ENCODE data around the gene CLDND1. TPM values are rescaled to one million over a fixed set of nuclear protein-coding genes. Genes with fewer than 3 reads are reported as not detected.

Gene CLDND1
- total RNA-seq, 1 donor from 2014 or later, result 34.8 TPM

DNA sequence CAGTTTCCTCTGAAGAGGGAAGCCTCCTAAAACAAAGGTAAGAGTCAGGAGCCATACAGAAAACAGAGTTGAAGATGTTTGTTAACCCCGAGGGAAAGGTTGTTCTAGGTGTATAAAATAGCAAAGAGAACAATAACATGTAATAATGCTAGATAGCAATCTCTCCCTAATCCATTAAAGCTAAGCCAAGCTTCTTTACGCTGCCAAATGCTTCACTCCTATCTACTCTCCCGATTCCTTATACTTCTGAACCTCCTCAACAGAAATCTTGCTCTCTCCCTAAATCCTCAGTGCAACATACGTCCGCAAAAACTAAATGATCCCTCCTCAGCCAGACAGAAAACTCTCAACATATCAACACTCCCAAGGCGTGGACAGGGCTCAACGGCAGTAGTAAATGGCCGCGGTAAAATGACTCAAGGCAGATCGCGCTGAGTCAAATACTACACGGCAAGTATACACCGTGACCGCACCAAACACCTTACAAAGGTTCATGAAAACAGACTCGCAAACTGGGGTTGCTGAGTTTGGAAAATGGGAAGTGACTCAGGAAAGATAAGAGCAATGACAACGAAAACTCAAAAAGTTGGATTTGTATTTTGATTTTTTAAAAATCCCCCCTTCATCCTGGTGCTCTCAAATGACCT lies 682 bp downstream of the CLDND1 start:
- DNase-seq (ENCODE audit: low spot score) (peak; percentile 48), ATAC-seq (peak; percentile 49)

DNA sequence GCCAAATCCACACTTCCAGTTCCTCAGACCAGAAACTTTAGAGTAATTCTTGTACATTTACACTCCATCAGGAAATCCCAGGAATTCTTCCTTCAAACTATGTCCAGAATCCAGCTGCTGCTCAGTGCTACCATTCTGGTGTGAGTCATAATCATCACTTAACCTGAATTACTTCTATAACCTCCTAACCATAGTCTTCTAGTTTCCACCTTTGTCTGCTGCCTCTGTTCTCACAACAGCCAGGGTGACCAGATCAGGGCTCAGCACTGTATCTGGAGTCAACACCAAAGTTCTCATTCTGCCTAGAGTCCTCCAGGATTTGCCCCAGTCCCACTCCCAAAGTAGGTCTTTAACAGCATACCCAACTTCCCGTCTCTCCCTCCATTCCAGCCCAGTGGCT lies 3.4 kb downstream of the CLDND1 start:
- no peak for ATAC-seq
- no peak for DNase-seq (ENCODE audit: low spot score)

DNA sequence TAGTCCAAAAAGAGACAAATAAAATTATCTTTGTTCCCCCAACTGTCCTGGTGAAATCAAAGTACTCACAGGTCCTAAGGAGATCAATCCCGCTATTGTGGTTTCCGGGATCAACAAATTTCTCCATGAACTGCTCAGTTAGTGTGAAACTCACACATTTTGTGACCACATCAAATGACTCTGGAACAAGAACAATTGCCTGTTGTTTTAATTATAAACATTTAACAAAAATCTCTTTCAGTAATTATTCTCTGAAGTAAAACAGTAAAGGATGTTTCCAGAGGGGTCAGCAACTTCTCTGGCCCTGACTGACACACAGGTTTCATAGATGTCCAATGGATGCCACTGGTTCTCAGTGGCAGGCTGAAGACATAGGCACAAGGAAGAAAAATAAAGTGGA lies 3.9 kb downstream of the CLDND1 start:
- DNase-seq (ENCODE audit: low spot score), result no peak
- no peak for ATAC-seq

DNA sequence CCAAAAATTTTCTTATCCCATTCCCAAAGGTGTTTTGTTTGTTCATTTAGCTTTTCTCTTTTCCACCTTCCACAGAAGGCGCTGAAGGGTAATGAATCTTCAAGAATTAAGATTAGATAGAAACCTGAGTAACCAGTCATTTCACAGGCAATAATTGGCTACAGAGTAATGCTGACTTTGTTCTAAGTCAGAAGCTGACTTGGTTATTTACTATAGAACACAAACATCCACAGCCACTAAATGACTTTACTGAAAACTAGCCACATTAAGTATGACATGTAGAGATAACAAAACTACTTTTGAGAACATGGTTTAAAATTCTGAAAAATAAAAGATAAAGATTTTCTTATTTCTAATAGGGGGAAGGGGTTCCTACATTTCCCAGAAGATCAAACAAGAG lies 7.8 kb downstream of the CLDND1 start:
- DNase-seq (ENCODE audit: low spot score), result no peak
- no peak for ATAC-seq

DNA sequence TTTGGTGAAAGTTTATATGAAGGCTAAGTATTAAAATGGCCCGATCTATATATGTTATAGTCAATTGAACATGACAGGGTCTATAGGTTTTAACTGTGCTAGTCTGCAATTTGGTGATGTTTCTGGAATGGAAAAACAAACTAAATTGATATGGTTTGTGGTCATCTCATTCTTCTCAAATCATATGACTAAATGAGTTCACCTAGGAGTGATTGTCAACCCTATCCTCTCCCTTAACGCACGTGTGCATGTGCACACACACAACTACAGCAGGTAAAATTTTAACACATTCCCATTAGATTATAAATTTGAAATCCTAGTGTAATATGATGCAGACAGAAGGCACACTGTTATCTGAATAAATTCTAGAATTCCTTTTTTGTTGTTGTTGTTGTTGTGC lies 9.0 kb downstream of the CLDND1 start:
- ATAC-seq (no peak), DNase-seq (ENCODE audit: low spot score) (no peak)

DNA sequence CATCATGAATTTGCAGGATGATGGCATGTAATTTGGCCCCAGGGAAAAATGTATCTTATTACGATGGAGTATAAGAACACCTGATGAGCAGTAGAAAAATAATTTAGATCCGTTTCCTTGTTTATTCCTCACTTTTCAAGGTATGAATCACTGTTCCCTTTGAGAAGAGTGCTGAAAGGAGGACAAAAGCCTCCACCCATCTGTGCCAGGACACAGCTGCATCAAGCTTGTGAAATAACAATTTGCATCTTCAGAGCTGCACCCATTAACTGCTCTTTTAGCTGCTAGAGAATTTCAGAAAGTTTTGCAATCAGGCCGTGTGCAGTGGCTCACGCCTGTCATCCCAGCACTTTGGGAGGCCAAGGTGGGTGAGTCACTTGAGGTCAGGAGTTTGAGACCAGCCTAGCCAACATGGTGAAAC lies 9.6 kb downstream of the CLDND1 start:
- DNase-seq (ENCODE audit: low spot score) (no peak), ATAC-seq (no peak)

DNA sequence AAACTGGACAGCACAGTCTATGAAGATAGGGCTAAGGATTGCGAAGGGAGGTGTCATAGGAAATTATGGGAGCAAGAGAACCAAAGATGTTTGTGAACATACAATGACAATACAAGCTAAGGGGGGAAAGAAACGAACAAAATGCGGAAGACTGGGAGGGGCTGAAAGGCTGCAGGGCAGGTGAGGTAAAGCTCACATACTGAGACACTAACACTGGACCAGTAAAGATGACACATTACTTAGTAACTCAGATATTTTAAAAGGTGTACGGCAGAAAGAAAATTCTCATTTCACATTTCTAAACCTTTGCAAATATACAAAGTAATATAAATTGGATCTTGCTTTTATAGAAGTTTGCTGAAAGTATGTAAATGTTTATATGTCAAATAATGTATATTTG lies 10.1 kb downstream of the CLDND1 start:
- ATAC-seq (no peak), DNase-seq (ENCODE audit: low spot score) (no peak)

DNA sequence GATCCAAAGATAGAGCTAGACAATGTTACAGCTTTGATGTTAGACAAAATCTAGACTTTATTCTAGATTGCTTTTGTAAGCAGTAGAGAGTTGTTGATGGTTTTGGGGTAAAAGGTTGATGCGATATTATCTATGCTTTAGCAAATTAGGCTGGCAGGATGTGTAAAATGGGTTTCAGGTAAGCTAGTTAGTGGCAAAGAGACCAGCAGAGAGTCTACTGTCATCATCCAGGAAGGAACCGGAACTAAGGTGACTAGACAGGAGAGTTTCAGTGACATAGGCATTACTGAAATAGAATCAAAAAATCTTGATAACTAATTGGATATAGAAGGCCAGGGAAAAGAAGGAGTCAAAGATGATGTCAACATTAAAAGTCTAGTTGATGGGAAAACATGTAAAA lies 14.1 kb downstream of the CLDND1 start:
- ATAC-seq, result no peak
- no peak for DNase-seq (ENCODE audit: low spot score)

DNA sequence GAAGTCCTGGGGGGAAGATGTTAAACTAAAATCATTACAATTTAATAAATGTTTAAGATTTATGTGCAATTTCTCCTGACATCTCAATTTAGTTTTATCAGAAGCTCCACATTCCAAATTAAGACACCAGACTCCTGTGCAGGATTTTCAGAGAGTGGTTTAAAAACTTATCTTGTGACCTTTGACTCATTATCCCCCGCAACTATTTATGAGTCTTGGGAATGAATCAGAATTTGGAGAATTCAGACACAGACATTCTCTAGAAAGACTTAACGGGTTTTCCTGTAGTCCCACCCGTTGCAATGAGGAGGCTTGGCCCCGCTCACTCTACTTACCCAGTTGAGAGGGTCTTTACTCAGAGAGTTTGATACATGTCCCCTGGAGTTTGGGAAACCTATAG lies 18.2 kb downstream of the CLDND1 start:
- no peak for DNase-seq (ENCODE audit: low spot score)
- no peak for ATAC-seq

DNA sequence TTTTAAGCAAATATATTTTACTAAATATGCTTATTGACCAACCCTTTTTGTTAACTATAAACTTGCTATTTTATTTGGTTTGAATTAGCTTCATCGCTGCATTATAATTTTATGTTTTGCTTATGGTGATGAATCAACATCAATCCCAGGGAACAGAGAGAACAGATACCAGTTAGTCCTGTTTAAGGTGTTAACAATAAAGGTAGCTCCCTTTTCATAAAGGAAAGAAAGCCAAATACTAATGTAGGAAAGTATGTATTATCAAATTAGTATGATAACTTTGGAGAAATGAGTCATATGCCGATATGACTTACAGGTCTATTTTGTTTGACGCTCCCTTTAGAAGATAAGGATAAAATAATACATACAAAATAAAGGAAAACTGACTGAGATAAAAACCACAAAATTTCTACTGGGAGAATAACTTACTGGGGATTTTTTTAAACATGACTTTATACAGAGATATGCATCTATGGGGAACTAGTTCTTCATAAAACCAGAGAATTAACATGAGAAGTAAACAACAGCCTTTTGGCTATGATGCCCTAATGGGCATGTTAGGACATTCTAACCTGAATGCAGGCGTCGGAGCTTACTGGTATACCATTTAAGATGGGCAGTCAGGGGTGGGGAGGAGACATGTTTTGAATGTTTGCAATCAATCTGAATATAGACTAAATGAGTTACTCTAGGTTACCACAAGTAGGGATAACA lies 20.7 kb downstream of the CLDND1 start:
- DNase-seq (ENCODE audit: low spot score) (no peak), ATAC-seq (no peak)

DNA sequence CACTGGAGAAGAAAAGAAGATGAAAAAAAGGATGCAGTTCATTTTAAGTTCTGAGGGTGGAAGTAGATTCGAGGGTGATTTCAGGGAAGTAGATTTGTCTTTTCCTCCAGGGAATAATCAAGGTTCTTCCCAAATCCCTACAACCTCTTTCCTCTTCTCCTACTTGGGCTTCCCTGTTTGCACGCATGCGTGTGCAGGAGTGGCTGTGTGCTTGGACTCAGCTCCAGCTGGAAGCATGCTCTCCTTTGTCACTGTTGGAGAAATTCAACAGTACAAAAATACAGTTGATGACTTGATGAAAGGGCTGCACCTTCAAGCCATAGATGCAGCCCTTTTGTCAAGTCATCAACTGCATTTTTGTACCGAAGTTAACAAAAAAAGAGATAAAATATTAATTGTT lies 21.4 kb downstream of the CLDND1 start:
- DNase-seq (ENCODE audit: low spot score) (no peak), ATAC-seq (no peak)

DNA sequence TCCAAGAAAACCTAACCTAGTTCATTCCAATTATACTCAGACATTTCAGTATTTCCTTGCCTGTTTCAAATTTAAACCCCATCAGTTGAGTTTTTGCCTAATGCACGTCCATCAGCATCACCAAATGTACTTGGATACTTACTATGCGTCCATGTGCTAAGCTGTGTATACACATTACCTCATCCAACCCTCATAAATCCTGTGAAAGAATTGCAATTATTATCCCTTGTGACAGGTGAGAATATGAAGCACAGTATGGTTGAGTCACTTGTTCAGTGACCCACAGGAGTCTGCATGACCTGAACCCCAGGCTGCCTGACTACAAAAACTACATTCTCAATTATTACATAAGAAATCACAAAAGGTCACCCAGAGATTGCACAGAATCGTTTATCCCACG lies 22.7 kb downstream of the CLDND1 start:
- DNase-seq (ENCODE audit: low spot score), result no peak
- no peak for ATAC-seq

DNA sequence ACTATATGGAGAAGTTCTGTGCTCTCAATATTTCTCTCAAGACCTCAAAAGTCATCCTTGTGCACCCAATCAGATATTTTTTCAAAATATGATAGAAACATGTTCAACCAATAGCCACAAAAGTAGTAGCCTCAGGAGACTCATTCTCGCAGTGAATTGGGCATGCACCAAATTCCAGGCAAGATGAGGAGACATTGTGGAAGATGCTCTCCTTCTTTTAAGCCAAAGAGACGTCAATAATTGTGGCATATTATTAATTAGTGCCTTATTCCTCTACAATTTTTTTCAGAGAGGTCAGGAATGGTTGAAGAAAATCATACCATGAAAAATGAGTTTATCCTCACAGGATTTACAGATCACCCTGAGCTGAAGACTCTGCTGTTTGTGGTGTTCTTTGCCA lies 25.3 kb downstream of the CLDND1 start, which contains the start of gene OR5K2:
Gene OR5K2 (plus strand): TSS at position 301 of the 400 bp plus-strand sequence. CDS start 0 bp downstream, at position 301.
- DNase-seq (ENCODE audit: low spot score), result no peak
- no peak for ATAC-seq

DNA sequence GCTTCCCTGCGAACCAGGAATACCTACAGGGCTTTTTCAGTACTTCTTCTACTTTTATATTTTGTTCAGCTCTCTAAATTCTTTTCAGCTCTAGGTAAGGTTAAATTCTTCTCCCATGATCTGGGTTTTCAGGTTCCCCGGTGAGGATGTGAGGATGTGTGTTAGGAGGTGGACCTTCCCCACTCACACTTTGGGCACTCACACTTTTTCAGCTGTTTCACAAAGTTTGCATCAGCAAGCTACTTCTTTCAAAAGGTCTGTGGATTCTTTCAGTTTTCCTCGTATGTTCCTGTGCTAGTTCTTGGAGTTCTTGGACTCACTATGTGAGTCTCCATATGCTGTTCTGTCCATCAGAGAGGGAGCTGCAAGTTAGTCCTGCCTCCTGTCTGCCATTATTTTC lies 39.1 kb downstream of the CLDND1 start:
- ATAC-seq (no peak), DNase-seq (ENCODE audit: low spot score) (no peak)

DNA sequence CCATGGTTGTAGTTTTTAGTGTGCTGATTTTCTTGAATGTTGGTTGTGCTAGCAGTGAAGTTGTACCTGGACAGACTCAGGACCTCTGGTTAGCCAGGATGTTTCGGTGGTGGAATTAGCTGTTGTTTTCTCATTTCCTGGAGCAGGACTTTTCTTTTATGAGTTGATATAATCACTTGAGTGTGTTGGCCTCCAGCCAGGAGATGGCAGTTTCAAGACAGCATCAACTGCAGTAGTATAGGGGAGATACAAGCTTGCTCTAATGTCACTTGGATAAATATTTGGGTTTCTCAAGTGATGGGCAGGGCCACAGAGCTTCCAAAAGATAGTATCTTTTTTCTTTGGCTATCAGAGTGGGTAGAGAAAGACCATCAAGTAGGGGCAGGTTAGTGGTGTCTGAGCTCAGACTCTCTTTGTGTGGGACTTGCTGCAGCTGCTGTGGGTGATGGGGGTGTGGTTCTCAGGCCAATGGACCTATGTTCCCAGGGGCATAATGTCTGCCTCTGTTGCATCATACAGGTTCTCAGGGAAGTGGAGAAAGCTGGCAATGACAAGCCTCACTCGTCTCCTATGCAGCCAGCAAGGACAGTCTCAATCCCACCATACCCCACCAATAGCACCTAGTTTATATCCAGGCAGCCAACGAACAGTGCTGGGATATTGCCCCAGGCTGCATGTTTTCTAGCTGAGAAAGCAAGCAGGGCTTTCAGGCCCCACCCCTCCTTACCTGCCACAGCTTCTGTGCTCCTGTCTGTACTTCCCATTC lies 39.8 kb downstream of the CLDND1 start:
- DNase-seq (ENCODE audit: low spot score), result no peak
- ATAC-seq, result no peak

Other genes with a start within 250 kb of the CLDND1 start
- gene OR5H2, start 240.4 kb downstream of the CLDND1 start, total RNA-seq, result not detected
- not detected for gene OR5K4, start 169.0 kb downstream of the CLDND1 start, total RNA-seq
- gene OR5K3, start 132.2 kb downstream of the CLDND1 start, total RNA-seq, result not detected
- gene OR5K1, start 59.7 kb downstream of the CLDND1 start, total RNA-seq, result not detected
- not detected for gene OR5K2, start 25.2 kb downstream of the CLDND1 start, total RNA-seq
- not detected for gene GPR15, start 9.1 kb upstream of the CLDND1 start, total RNA-seq
- gene CPOX, start 70.7 kb upstream of the CLDND1 start, total RNA-seq, result 34.1 TPM
- gene ST3GAL6, start 240.4 kb upstream of the CLDND1 start, total RNA-seq, result 41.8 TPM